RWPE2 (cell line): ENCODE data around the gene EPHA2.

Experiments
- ATAC-seq: fragments of 200-7000 bp; cut with Tn5 transposase; 3 replicates; pipeline ENCODE4 v1.9.1; 2021; ENCODE audit warnings: low read depth
- DNase-seq: peaks from one replicate; pipeline ENCODE4 v3.0.0-alpha.2; 2020; ENCODE audit warnings: low spot score
- H3K27ac ChIP-seq: fragments of 450-650 bp; 2 replicates; pipeline ENCODE4 v1.5.1; 2017; ENCODE audit warnings: mild to moderate bottlenecking; ENCODE audit not compliant: poor library complexity, severe bottlenecking
- H3K27me3 ChIP-seq: fragments of 250-450 bp; sonication (Bioruptor Pico); 2 replicates; pipeline ENCODE4 v1.5.1; 2021; ENCODE audit warnings: mild to moderate bottlenecking, moderate library complexity; ENCODE audit not compliant: insufficient read depth, poor library complexity, severe bottlenecking
- H3K36me3 ChIP-seq: fragments of 250-450 bp; sonication (Bioruptor Pico); 2 replicates; pipeline ENCODE4 v1.5.1; 2020; ENCODE audit warnings: low read depth, mild to moderate bottlenecking, moderate library complexity
- H3K4me1 ChIP-seq: fragments of 250-450 bp; sonication (Bioruptor Pico); 2 replicates; pipeline ENCODE4 v1.5.1; 2021; ENCODE audit warnings: mild to moderate bottlenecking, moderate library complexity; ENCODE audit not compliant: insufficient read depth, poor library complexity, severe bottlenecking
- H3K4me3 ChIP-seq: fragments of 250-450 bp; sonication (Bioruptor Pico); 2 replicates; pipeline ENCODE4 v1.5.1; 2021; ENCODE audit warnings: mild to moderate bottlenecking, moderate library complexity; ENCODE audit not compliant: severe bottlenecking
- H3K9me3 ChIP-seq: fragments of 250-450 bp; sonication (Bioruptor Pico); 2 replicates; pipeline ENCODE4 v1.5.1; 2021; ENCODE audit warnings: mild to moderate bottlenecking, moderate library complexity; ENCODE audit not compliant: severe bottlenecking
- TF ChIP-seq, protein P1 (sequence below): fragments of 450-650 bp; IDR thresholded peaks from one replicate; pipeline ENCODE4 v1.5.1; 2017; ENCODE audit warnings: mild to moderate bottlenecking, moderate library complexity; ENCODE audit not compliant: poor library complexity, severe bottlenecking

EPHA2 gene

GRCh38 chr1:16175610-16176553 lies 20.0 kb upstream of the EPHA2 start:
- TF ChIP-seq, protein P1, sequence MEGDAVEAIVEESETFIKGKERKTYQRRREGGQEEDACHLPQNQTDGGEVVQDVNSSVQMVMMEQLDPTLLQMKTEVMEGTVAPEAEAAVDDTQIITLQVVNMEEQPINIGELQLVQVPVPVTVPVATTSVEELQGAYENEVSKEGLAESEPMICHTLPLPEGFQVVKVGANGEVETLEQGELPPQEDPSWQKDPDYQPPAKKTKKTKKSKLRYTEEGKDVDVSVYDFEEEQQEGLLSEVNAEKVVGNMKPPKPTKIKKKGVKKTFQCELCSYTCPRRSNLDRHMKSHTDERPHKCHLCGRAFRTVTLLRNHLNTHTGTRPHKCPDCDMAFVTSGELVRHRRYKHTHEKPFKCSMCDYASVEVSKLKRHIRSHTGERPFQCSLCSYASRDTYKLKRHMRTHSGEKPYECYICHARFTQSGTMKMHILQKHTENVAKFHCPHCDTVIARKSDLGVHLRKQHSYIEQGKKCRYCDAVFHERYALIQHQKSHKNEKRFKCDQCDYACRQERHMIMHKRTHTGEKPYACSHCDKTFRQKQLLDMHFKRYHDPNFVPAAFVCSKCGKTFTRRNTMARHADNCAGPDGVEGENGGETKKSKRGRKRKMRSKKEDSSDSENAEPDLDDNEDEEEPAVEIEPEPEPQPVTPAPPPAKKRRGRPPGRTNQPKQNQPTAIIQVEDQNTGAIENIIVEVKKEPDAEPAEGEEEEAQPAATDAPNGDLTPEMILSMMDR: no peak
- DNase-seq: no peak
- ATAC-seq: peak; percentile 15; the same call in 1 of the 3 replicates
- Histone ChIP-seq H3K4me1 (peaks cover 54% of the 10 kb centered on the region), H3K9me3 (no peaks in the 10 kb centered on the region), H3K4me3 (no peak overlapping the region), H3K36me3 (no peaks in the 10 kb centered on the region), H3K27ac (peak overlapping the region; percentile 98), H3K27me3 (no peaks in the 10 kb centered on the region)

DNA sequence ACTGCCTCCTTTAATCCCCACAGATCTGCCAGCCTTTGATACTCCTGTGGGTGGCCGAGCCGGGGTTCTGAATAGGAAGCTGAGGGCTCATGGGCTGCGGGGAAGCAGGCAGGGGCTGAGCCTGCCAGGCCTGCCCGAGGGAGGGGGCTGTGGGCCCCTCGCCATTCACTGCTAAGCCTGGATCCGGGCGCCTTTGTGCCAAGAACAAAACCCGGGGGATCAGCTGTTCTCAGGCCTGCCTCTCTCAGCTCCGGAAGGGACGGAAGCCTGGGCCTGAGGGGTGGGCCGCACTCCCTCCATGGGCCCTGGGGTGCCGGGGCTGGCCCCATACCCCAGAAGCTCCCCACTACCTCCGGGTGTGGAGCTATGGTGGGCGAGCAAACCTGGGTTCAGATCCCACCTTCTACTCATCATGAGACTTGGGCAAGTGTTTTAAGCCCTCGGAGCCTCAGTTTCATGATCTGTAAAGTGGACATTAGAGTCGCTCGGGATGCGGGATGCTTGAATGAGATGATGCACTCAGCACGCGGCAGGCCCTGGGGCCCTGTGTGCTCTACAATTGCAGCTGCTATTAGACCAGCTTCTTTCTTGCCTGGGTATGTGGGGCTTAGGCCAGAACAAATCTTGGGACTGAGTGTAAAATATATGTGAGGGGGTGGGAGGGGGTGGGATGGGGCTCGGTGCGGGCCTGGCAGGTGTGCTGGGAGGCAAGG lies 19.2 kb upstream of the EPHA2 start:
- TF ChIP-seq, protein P1: no peak
- H3K9me3 ChIP-seq: no peaks in the 10 kb centered on the region
- H3K4me1 ChIP-seq: peaks cover 54% of the 10 kb centered on the region
- H3K4me3 ChIP-seq: no peak overlapping the region
- no peaks in the 10 kb centered on the region for H3K36me3 ChIP-seq
- H3K27me3 ChIP-seq: no peaks in the 10 kb centered on the region
- ATAC-seq (no peak), DNase-seq (no peak)
- peak overlapping the region; percentile 98 for H3K27ac ChIP-seq

DNA sequence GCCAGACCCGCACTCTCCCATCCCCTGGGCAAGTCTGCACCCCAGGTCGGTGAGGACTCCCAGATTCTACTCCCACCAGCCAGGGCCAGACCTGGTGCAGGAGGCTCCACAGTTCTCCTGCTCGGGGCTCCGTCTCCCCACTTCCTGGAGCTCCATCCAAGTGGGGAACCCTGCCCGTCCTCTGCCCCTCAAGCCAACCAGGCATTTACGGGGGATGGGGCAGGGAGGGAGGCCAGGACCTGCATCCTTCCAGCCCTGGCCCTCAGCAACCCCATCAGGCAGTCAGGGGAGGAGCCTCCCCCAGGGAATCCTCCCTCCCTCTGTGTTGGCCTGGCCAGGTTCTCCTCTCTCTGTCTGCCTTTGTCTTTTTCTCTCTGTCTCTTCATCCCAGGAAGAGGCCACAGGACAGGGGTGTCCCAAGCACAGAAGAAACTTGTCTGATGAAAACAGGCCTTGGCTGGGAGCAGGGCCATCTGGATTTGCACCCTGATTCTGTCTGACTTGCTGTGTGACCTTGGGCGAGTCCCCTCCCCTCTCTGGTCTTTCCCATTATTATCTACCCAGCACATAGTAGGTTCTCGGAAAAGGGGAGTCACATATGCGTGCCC lies 18.5 kb upstream of the EPHA2 start:
- peak overlapping the region; percentile 98 for H3K27ac ChIP-seq
- peak; percentile 5; the same call in 1 of the 3 replicates for ATAC-seq
- no peaks in the 10 kb centered on the region for H3K36me3 ChIP-seq
- no peak for DNase-seq
- H3K9me3 ChIP-seq: no peaks in the 10 kb centered on the region
- H3K4me3 ChIP-seq: no peak overlapping the region
- TF ChIP-seq, protein P1: no peak
- peaks cover 52% of the 10 kb centered on the region for H3K4me1 ChIP-seq
- no peaks in the 10 kb centered on the region for H3K27me3 ChIP-seq

DNA sequence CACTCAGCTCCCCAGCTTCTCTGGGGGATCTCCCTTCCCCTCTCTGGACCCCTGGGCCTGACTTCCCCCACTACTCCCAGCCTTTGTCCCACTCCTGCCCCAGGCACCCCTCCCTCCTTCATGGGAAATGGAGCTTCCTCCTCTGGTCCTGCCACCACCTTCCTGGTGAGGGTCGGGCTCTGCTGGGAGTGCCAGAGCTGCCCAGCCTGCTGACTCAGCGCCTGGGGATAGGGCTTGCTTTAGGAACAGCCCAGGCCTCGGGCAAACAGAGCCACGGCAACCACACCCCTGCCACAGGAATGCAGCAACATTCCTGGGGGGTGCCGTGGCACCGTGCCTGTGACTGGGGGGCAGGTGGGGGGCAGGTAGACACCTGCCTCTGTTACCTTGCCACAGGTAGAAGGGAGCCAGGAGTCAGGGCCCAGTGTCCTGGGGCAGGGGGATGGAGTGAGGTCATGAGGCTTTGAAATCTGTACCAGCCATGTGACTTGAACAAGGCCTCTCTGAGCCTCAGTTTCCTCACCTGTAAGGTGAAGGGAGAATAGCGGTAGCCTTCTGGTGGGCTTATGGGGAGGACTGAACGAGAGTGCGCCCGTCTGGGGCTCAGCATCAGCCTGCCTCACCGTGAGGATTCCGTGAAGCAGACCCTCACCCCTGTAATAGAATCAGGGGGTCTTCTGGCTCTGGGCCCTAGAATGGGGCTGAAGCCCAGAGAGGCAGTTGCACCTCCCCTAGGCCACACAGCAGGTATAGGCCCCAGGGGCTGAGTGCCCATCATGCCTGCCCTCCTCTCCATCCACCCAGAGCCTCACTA lies 17.8 kb upstream of the EPHA2 start:
- DNase-seq: peak; percentile 100
- Histone ChIP-seq H3K4me3 (no peak overlapping the region), H3K27me3 (no peaks in the 10 kb centered on the region), H3K4me1 (peaks cover 47% of the 10 kb centered on the region), H3K27ac (peak overlapping the region; percentile 98), H3K9me3 (no peaks in the 10 kb centered on the region), H3K36me3 (no peaks in the 10 kb centered on the region)
- TF ChIP-seq, protein P1: no peak
- ATAC-seq: peak; percentile 83
